HG02759 (cell line): ENCODE results near the gene SLC39A3.
A peak's percentile ranks its signal among the peaks of the same experiment; 100 is the strongest.

Experiments
- ATAC-seq: cut with Tn5 transposase; IDR thresholded peaks from one replicate; pipeline ENCODE4 v1.9.1; 2021; ENCODE audit warnings: mild to moderate bottlenecking, moderate library complexity; ENCODE audit not compliant: unreplicated experiment

SLC39A3 gene

GRCh38 chr19:2739602-2740313, at the start of gene SLC39A3:
Gene SLC39A3 (minus strand): TSS chr19:2740017. CDS start chr19:2737257, 2,760 bp downstream.
- ATAC-seq, result peak; percentile 94

GRCh38 chr19:2788237-2788636, 48.4 kb upstream of the SLC39A3 start:
- no peak for ATAC-seq

GRCh38 chr19:2787115-2787514, 47.3 kb upstream of the SLC39A3 start:
- ATAC-seq, result no peak

- ATAC-seq, result peak; percentile 66
These were observed 45.6 kb upstream of the SLC39A3 start, which contains the start of gene THOP1 for GRCh38 chr19:2785244-2785997. Gene THOP1 (plus strand): TSS chr19:2785503. CDS start chr19:2785663, 160 bp downstream.

- ATAC-seq, result no peak
These were observed 43.9 kb upstream of the SLC39A3 start for GRCh38 chr19:2783781-2784145.

- peak; percentile 74 for ATAC-seq
These were observed 43.3 kb upstream of the SLC39A3 start, which contains the start of gene SGTA for GRCh38 chr19:2782936-2783780. Gene SGTA (minus strand): TSS chr19:2783273. CDS start chr19:2769068, 14,205 bp downstream.

- ATAC-seq, result no peak
These were observed 42.6 kb upstream of the SLC39A3 start for GRCh38 chr19:2782329-2782935.

GRCh38 chr19:2780284-2780683, 40.5 kb upstream of the SLC39A3 start:
- ATAC-seq, result no peak

GRCh38 chr19:2779121-2779740, 39.4 kb upstream of the SLC39A3 start:
- ATAC-seq, result no peak

GRCh38 chr19:2777952-2778683, 38.3 kb upstream of the SLC39A3 start:
- ATAC-seq, result no peak

GRCh38 chr19:2775556-2776430, 36.0 kb upstream of the SLC39A3 start:
- no peak for ATAC-seq

- no peak for ATAC-seq
These were observed 35.2 kb upstream of the SLC39A3 start for GRCh38 chr19:2774953-2775555.

- no peak for ATAC-seq
These were observed 34.4 kb upstream of the SLC39A3 start for GRCh38 chr19:2774083-2774679.

GRCh38 chr19:2771786-2772674, 32.2 kb upstream of the SLC39A3 start:
- no peak for ATAC-seq

- no peak for ATAC-seq
These were observed 30.5 kb upstream of the SLC39A3 start for GRCh38 chr19:2770055-2771013.

- no peak for ATAC-seq
These were observed 29.4 kb upstream of the SLC39A3 start for GRCh38 chr19:2769218-2769617.
